Type B pancreatic cell (in vitro differentiated cells): ENCODE measurements around the gene STK33. TPM values are rescaled to one million over a fixed set of nuclear protein-coding genes. Genes with fewer than 3 reads are reported as not detected.

Experiments used
- DNase-seq: peaks from one replicate; pipeline ENCODE4 v3.0.0; 2021; ENCODE audit warnings: mixed read lengths; ENCODE audit not compliant: unreplicated experiment; ENCODE audit errors: extremely low spot score
- H3K27ac Mint-ChIP-seq: 2 replicates; pipeline ENCODE4 v1.8.0; 2021; ENCODE audit warnings: mild to moderate bottlenecking, mixed read lengths
- H3K27me3 Mint-ChIP-seq: 2 replicates; pipeline ENCODE4 v1.8.0; 2021; ENCODE audit warnings: mixed read lengths
- H3K36me3 Mint-ChIP-seq: 2 replicates; pipeline ENCODE4 v1.8.0; 2021; ENCODE audit warnings: mixed read lengths
- H3K4me1 Mint-ChIP-seq: one replicate; pipeline ENCODE4 v1.8.0; 2021; ENCODE audit warnings: mixed read lengths; ENCODE audit not compliant: unreplicated experiment
- H3K4me3 Mint-ChIP-seq: 2 replicates; pipeline ENCODE4 v1.8.0; 2021; ENCODE audit warnings: mild to moderate bottlenecking, mixed read lengths
- H3K9me3 Mint-ChIP-seq: 2 replicates; pipeline ENCODE4 v1.8.0; 2021; ENCODE audit warnings: mixed read lengths
- total RNA-seq: library from RNA; stranded (reverse); gene quantifications from 2 replicates; pipeline ENCODE4 v1.2.1, GENCODE V29; 2021; ENCODE audit warnings: low replicate concordance
- TF ChIP-seq, protein P1 (sequence below): fragments of 200-600 bp; sonication (generic); conservative IDR thresholded peaks from 2 replicates; pipeline ENCODE4 v1.5.0; 2021; ENCODE audit warnings: antibody characterized with exemption, mild to moderate bottlenecking

The STK33 gene
- total RNA-seq, 1 donor from 2014 or later = 20.3 TPM

DNA sequence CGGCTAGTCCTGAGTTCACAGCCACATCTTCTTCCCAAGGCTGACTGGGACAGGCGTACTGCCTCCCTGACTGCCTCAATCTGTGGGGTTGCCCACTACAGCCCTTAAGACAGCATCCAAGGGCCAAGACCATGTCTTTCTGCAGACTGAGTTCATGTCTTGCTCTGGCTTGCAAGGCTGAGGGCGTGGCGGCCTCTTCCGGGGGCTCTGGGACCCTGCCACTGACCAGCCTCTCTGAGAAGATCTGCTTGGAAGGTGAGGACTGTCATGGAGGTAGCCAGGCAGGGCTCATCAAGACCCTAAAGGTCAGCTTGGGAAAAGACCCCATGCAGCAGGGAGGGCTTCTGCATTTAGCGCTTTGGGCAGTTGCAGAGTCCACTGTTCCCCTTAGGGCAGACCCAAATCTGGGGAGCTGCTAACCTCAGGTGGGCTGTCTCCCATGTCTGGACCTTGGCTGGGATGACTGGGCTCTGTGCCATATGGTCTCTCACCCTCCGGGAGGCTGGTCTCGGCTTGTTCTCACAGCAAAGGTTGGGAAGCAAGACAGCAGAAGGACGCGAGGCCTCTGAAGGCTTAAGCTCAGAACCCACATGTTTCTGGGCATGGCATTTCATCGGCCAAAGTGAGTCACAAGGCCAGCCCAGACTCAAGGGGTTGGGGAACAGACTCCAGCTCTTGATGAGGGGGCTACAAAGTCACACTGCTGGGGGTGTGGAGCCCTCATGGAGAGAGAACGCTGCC lies 221.2 kb downstream of the STK33 start:
- DNase-seq = no peak
- no peaks in the 10 kb centered on the region for H3K9me3 Mint-ChIP-seq
- no peak overlapping the region for H3K27ac Mint-ChIP-seq
- no peaks in the 10 kb centered on the region for H3K36me3 Mint-ChIP-seq
- H3K4me3 Mint-ChIP-seq = no peak overlapping the region
- TF ChIP-seq, protein P1, sequence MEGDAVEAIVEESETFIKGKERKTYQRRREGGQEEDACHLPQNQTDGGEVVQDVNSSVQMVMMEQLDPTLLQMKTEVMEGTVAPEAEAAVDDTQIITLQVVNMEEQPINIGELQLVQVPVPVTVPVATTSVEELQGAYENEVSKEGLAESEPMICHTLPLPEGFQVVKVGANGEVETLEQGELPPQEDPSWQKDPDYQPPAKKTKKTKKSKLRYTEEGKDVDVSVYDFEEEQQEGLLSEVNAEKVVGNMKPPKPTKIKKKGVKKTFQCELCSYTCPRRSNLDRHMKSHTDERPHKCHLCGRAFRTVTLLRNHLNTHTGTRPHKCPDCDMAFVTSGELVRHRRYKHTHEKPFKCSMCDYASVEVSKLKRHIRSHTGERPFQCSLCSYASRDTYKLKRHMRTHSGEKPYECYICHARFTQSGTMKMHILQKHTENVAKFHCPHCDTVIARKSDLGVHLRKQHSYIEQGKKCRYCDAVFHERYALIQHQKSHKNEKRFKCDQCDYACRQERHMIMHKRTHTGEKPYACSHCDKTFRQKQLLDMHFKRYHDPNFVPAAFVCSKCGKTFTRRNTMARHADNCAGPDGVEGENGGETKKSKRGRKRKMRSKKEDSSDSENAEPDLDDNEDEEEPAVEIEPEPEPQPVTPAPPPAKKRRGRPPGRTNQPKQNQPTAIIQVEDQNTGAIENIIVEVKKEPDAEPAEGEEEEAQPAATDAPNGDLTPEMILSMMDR = no peak
- H3K27me3 Mint-ChIP-seq = peaks cover 5% of the 10 kb centered on the region
- H3K4me1 Mint-ChIP-seq = peaks cover 5% of the 10 kb centered on the region

DNA sequence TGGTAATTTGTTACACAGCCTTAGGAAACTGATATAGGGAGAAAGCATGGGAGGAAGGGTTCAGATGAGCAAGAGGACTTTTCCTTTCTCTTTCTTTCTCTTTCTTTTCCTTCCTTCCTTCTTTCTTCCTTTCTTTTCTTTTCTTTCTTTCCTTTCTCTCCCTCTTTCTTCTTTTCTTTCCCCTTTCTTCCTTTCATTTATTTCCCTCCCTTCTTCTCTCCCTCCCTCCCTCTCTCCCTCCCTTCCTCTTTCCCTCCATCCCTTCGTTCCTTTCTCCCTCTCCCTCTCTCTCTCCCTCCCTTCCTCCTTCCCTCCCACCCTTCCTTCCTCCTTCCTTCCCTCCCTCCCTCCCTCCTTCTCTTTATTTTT lies 222.5 kb downstream of the STK33 start:
- no peak for DNase-seq
- Mint-ChIP-seq H3K4me3 (no peak overlapping the region), H3K27ac (no peak overlapping the region), H3K27me3 (peaks cover 5% of the 10 kb centered on the region), H3K36me3 (no peaks in the 10 kb centered on the region), H3K9me3 (no peaks in the 10 kb centered on the region), H3K4me1 (peaks cover 5% of the 10 kb centered on the region)
- TF ChIP-seq, protein P1 = no peak

DNA sequence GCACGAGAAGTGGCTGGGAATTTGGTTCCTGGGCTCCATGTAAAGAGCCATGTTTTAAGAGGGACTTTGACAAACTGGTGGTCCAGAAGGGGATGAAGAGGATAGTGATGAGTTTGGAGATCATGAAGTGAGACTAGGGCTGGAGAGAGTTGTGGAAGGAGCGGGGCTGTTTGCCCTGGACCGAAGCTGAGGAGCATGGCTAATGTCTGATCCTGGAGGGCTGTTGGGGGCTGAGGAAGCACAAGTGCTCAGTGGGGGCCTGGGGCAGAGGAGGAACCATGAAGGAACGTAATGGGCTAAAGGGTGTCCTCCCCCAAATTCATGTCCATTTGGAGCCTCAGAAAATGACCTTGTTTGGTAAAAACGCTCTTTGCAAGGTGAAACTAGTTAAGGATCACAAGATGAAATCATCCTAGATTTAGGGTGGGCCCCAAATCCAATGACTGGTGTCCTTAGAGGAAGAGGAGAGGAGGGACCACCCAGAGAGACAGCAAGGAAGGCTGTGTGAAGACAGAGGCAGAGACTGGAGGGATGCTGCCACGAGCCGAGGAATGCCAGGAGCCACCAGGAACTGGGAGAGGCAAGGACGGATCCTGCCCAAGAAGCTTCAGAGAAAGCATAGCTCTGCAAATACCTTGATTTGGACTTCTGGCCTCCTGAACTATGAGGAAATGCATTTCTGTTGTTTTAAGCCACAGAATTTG lies 223.1 kb downstream of the STK33 start:
- peaks cover 5% of the 10 kb centered on the region for H3K4me1 Mint-ChIP-seq
- no peak for DNase-seq
- H3K27ac Mint-ChIP-seq = no peak overlapping the region
- H3K9me3 Mint-ChIP-seq = no peaks in the 10 kb centered on the region
- H3K4me3 Mint-ChIP-seq = no peak overlapping the region
- no peaks in the 10 kb centered on the region for H3K36me3 Mint-ChIP-seq
- H3K27me3 Mint-ChIP-seq = peaks cover 5% of the 10 kb centered on the region
- TF ChIP-seq, protein P1 = no peak

DNA sequence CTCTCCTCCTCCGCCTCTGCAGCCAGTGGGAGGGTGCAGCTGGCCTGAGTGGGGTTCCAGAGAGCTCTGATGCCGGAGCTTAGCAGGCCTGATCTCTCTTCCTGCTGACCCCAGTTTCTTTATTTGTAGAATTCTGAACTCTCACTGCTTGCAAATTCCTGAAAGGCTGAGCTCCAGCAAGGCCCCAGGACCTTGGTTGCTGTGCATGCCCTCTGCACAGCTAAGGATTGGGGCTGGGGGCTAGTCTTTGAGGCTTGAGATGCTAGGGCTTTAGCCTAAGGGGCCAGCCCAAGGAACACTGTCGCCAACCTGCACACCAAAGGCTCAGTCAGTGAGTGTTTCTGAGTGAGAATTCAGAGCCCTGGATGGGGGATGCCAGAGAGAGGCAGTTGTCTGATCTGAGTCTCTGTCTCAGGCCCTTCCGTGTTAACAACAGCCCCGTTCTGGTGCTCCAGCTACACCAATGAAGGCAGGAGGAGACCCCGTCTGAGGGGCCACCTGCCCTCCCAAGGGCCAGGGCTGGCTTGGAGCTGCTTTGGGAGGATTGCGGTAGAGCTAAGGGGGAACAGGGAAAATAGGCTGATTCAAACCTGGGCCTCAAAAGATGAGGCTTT lies 224.3 kb downstream of the STK33 start:
- H3K4me3 Mint-ChIP-seq = no peak overlapping the region
- H3K36me3 Mint-ChIP-seq = no peaks in the 10 kb centered on the region
- TF ChIP-seq, protein P1 = no peak
- DNase-seq = no peak
- no peaks in the 10 kb centered on the region for H3K9me3 Mint-ChIP-seq
- no peak overlapping the region for H3K27ac Mint-ChIP-seq
- peaks cover 5% of the 10 kb centered on the region for H3K27me3 Mint-ChIP-seq
- H3K4me1 Mint-ChIP-seq = peaks cover 5% of the 10 kb centered on the region

DNA sequence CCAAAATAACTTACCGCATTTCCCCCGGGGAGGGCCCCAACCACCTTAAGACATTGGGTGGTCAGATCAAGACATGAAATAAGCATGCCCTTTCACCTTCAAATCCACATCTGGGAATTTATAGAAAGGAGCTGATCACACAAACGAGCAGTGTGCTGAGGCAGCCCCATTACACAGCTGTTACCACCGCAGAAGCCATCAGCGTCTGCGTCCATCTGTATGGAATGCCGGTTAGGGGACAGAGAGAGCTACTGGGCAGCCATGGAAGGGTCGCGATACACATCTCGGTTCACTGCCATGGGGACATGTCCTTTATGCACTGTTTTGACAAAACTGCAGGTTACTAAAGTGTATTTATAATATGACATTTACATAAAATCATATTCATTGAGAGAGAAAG lies 225.3 kb downstream of the STK33 start:
- DNase-seq = no peak
- peaks cover 5% of the 10 kb centered on the region for H3K4me1 Mint-ChIP-seq
- no peaks in the 10 kb centered on the region for H3K9me3 Mint-ChIP-seq
- H3K36me3 Mint-ChIP-seq = no peaks in the 10 kb centered on the region
- no peak overlapping the region for H3K27ac Mint-ChIP-seq
- peaks cover 7% of the 10 kb centered on the region for H3K27me3 Mint-ChIP-seq
- H3K4me3 Mint-ChIP-seq = no peak overlapping the region
- TF ChIP-seq, protein P1 = no peak
